Fibroblast of lung (primary cell): ENCODE measurements around the gene NXPH3. TPM values are rescaled to one million over a fixed set of nuclear protein-coding genes. Genes with fewer than 3 reads are reported as not detected.

Experiments
- DNase-seq, 2 donors: peaks; one replicate each; pipeline versions ENCODE4 v3.0.0 to v3.0.0-alpha.2; 2010; ENCODE audit warnings: low read depth in 2 of 2
- H2AFZ ChIP-seq: 2 replicates; pipeline ENCODE4 v1.5.1; 2012; ENCODE audit warnings: low read length, control low read depth, inconsistent platforms
- H3K27ac ChIP-seq: 2 replicates; pipeline ENCODE4 v1.5.1; 2011; ENCODE audit warnings: low read length, control low read depth; ENCODE audit not compliant: insufficient read depth
- H3K27me3 ChIP-seq: 2 replicates; pipeline ENCODE4 v1.5.1; 2011; ENCODE audit warnings: mild to moderate bottlenecking, low read length; ENCODE audit not compliant: control insufficient read depth, insufficient read depth
- H3K36me3 ChIP-seq: 2 replicates; pipeline ENCODE4 v1.5.1; 2011; ENCODE audit warnings: low read length; ENCODE audit not compliant: control insufficient read depth, insufficient read depth
- H3K4me1 ChIP-seq: 2 replicates; pipeline ENCODE4 v1.5.1; 2011; ENCODE audit warnings: low read length; ENCODE audit not compliant: control insufficient read depth, insufficient read depth; ENCODE audit errors: extremely low read depth
- H3K4me2 ChIP-seq: 2 replicates; pipeline ENCODE4 v1.5.1; 2011; ENCODE audit warnings: low read length, control low read depth; ENCODE audit not compliant: insufficient read depth; ENCODE audit errors: extremely low read depth
- H3K4me3 ChIP-seq, 4 experiments: fragments of 200-600 bp in 1 of 4; sonication (generic) in 1 of 4; replicated peaks in 1 of 4; 2 replicates each; pipeline ENCODE4 v1.5.1; 2011 to 2016; ENCODE audit warnings: low read length in 4 of 4, low read depth in 3 of 4, mild to moderate bottlenecking in 3 of 4, control low read depth in 2 of 4, inconsistent platforms in 1 of 4, mixed read lengths in 1 of 4; ENCODE audit not compliant: insufficient read depth in 1 of 4; ENCODE audit errors: control extremely low read depth in 1 of 4
- H3K79me2 ChIP-seq: 2 replicates; pipeline ENCODE4 v1.5.1; 2012; ENCODE audit warnings: mild to moderate bottlenecking, low read length, inconsistent platforms; ENCODE audit not compliant: control insufficient read depth, insufficient read depth
- H3K9ac ChIP-seq: 2 replicates; pipeline ENCODE4 v1.5.1; 2011; ENCODE audit warnings: mild to moderate bottlenecking, low read length, control low read depth; ENCODE audit not compliant: insufficient read depth
- H3K9me3 ChIP-seq: 2 replicates; pipeline ENCODE4 v1.5.1; 2012; ENCODE audit warnings: low read depth, low read length; ENCODE audit not compliant: control insufficient read depth, insufficient read depth
- H4K20me1 ChIP-seq: 2 replicates; pipeline ENCODE4 v1.5.1; 2011; ENCODE audit warnings: low read length; ENCODE audit not compliant: control insufficient read depth, insufficient read depth; ENCODE audit errors: extremely low read depth
- CTCF ChIP-seq, 2 donors: IDR thresholded peaks in 1 of 2; conservative IDR thresholded peaks in 1 of 2; 1 replicate in 1 of 2; 2 replicates in 1 of 2; pipeline ENCODE4 v1.5.1; 2011 to 2012; ENCODE audit warnings: low read length in 2 of 2, control low read depth in 1 of 2, inconsistent platforms in 1 of 2, low read depth in 1 of 2, mild to moderate bottlenecking in 1 of 2
- EZH2 ChIP-seq: IDR thresholded peaks from 2 replicates; pipeline ENCODE4 v1.5.1; 2012; ENCODE audit warnings: low read length, control low read depth, mild to moderate bottlenecking; ENCODE audit errors: missing control alignments
- polyA plus RNA-seq, 2 donors: library from polyadenylated mRNA; depleted of rRNA in 1 of 2; stranded (reverse) in 1 of 2; unstranded in 1 of 2; fragments of >200 nt; gene quantifications; 2 replicates each; pipeline ENCODE4 v1.2.1, GENCODE V29; 2011 to 2012; ENCODE audit warnings: missing spikeins in 1 of 2
- total RNA-seq: library from RNA; depleted of rRNA; stranded (reverse); fragments of >200 nt; gene quantifications from 2 replicates; pipeline ENCODE4 v1.2.1, GENCODE V29; 2014

Gene NXPH3
- total and polyA plus RNA-seq, 2 donors (not counting 1 experiment from before 2014, with no cell fraction given): 0.36 to 0.66 TPM

DNA sequence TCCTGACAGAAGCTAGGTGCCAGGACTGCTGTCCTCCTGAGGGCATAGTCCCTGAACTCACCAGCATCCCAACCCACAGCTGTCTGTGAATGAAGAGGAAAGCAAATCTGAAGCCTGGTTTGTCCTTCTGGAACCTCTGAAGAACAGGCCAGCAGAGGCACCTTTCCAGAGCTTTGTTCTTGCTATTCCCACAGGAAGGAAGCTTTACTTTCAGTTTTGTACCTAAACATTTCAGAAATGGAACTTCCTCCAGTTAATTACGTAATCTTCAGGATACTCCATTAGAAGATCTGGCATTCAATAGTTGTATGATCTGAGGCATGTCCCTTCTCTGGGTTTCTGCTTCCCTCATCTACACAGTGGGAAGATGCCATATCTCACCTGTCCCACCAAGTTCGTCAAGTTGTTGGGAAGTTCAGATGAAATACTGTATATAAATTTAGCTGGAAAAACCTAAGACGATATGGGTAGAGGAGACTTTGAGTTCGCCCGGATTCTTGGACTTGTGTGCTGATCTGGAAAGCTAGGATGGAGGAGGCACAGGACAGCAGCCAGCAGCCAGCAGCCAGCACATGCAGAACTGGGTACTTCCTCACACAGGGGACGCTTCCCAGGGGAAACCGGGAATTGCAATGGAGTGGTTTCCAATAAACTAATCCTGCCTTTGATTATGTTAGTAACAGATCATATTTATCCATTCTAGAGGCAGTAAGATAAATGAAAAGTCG lies 22.4 kb downstream of the NXPH3 start:
- Histone ChIP-seq H3K27me3 (no peaks in the 10 kb centered on the region), H3K36me3 (peaks cover 4% of the 10 kb centered on the region), H4K20me1 (no peaks in the 10 kb centered on the region), H3K27ac (no peak overlapping the region), H3K79me2 (no peaks in the 10 kb centered on the region), H3K4me2 (no peak overlapping the region), H3K9ac (no peak overlapping the region), H3K9me3 (no peaks in the 10 kb centered on the region), H3K4me3 (no peak overlapping the region), H2AFZ (no peak overlapping the region), H3K4me1 (no peaks in the 10 kb centered on the region)
- no peak for TF ChIP-seq EZH2
- TF ChIP-seq CTCF (conservative IDR thresholded peaks at IDR 0.05 in 1 of 2, IDR thresholded peaks at IDR 0.05 in 1 of 2; ENCODE audit: low read depth in 1 of 2, low read length in 2 of 2): no peak
- no peak for DNase-seq

DNA sequence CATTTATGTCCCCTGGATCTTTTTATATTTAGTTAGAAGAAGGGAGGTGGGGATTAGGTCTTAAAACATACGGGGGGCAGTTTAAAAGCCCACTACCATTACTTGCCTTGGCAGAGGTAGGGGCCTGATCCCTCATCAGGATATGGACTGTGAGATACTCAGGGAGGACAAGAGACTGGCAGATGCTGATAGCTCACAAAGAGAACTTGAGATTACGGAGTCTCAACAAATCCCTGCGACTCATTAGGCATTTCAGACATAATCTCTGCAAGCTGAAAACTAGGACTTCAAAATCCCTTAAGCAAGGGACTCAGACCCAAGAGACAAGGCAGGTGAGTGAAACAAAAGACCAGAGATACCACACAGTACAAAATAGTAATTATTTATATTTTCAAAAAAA lies 23.2 kb downstream of the NXPH3 start:
- Histone ChIP-seq H2AFZ (no peak overlapping the region), H3K27ac (no peak overlapping the region), H3K36me3 (peaks cover 4% of the 10 kb centered on the region), H3K4me3 (no peak overlapping the region), H3K4me1 (no peaks in the 10 kb centered on the region), H3K9me3 (no peaks in the 10 kb centered on the region), H3K4me2 (no peak overlapping the region), H3K27me3 (no peaks in the 10 kb centered on the region), H3K79me2 (no peaks in the 10 kb centered on the region), H3K9ac (no peak overlapping the region), H4K20me1 (no peaks in the 10 kb centered on the region)
- no peak for DNase-seq
- no peak for TF ChIP-seq CTCF (conservative IDR thresholded peaks at IDR 0.05 in 1 of 2, IDR thresholded peaks at IDR 0.05 in 1 of 2; ENCODE audit: low read depth in 1 of 2, low read length in 2 of 2)
- no peak for TF ChIP-seq EZH2

GRCh38 chr17:49600949-49601348 lies 25.3 kb downstream of the NXPH3 start:
- Histone ChIP-seq H3K9me3 (no peaks in the 10 kb centered on the region), H2AFZ (no peak overlapping the region), H3K36me3 (peaks cover 4% of the 10 kb centered on the region), H3K27me3 (no peaks in the 10 kb centered on the region), H3K27ac (no peak overlapping the region), H3K4me2 (no peak overlapping the region), H3K9ac (no peak overlapping the region), H3K4me3 (no peak overlapping the region), H3K79me2 (no peaks in the 10 kb centered on the region), H4K20me1 (no peaks in the 10 kb centered on the region), H3K4me1 (no peaks in the 10 kb centered on the region)
- TF ChIP-seq EZH2 (no peak), CTCF (conservative IDR thresholded peaks at IDR 0.05 in 1 of 2, IDR thresholded peaks at IDR 0.05 in 1 of 2; ENCODE audit: low read depth in 1 of 2, low read length in 2 of 2) (no peak)
- DNase-seq: peak in 1 of 2 donors; percentile 16
